GM18526 (cell line): ENCODE data around the gene ZFAND3.

ENCODE experiments used
- POLR2A ChIP-seq: IDR thresholded peaks from 3 replicates; pipeline ENCODE4 v1.6.1; 2011; ENCODE audit not compliant: insufficient read length; ENCODE audit errors: extremely low read depth

The ZFAND3 gene

DNA sequence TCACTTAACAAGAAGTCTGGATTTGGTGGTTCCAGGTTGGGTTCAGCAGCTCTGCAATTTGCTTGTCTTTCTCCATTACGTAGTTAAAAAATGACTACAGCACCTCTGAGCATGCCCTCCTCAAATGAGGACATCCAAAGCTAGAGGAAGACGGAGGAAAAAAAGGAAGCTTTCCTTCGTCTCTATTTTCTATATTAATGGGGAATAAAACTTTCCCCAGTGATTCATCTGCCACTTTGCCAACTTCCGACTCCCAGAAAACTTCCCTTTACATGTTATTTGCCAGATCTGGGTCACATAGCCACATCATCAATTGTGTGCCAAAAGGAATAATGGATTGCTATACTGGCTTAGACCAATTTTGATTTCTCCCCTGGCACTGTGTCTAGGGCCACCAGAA is 69.5 kb downstream of the ZFAND3 start:
- no peak for TF ChIP-seq POLR2A

DNA sequence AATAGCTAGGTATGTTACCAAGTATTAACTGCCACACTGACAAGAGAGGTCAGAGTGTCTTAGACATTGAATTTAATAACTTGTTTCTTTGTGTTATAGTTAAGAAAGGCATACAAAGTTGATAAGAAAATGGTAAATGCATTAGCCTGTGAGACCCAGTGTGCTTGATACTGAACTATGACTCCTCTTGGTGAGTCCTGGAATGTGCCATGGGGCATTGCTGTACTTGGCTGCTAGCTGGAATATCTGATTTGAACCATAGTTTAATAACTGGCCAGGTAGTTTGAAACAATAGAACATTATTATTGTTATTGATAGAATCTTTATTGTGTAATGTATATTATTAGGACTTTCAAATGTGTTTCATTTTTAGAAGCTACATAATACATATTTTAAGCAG is 70.0 kb downstream of the ZFAND3 start:
- TF ChIP-seq POLR2A, result no peak

DNA sequence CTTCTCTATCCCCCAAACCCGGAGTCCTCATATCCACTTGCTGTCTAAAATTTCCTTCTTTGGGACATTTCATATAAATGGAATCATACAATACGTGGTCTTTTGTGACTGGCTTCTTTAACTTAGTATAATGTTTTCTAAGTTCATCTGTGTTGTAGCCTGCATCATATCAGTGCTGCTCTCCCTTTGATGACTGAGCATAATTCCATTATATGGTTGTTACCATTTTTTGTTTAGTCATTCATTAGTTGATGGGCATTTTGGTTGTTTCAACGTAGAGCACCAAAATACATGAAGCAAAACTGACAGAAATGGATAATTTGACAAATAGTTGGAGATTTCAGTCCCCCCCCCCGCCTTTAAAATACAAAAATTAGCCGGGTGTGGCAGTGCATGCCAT is 71.5 kb downstream of the ZFAND3 start:
- TF ChIP-seq POLR2A, result no peak

GRCh38 chr6:37893257-37893656 is 73.7 kb downstream of the ZFAND3 start:
- no peak for TF ChIP-seq POLR2A

DNA sequence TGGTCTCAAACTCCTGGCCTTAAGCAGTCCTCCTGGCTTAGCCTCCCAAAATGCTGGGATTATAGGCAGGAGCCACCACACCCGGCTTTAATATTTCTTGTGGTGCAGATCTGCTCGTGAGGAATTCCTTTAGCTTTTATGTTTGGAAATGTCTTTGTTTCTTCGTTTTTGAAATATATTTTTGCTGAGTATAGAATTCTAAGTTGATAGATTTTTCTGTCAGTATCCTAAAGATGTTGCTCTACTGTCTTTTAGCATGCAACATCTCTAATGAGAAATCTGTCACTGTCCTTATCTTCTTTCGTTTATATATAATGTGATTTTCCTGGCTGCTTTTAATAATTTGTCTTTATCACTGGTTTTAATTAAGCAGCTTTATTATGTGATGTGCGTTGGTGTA is 75.1 kb downstream of the ZFAND3 start:
- TF ChIP-seq POLR2A, result no peak

DNA sequence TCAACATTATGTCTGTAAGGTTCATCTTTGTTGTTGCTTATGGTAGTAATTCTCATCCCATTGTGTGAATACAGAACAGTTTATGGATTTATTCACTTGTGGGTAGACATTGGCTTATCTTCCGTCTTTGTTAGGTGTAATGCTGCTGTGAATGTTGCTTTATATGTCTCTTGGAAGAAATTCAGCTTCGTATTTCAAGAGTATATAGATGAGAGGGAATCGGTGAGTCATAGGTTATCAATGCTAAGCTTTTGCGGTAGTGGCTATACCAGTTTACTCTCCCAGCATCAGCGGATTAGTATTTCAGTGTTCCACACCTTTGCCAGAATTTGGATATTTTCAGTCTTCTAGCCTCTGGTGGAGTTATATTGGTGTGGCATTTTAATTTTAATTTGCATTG is 77.8 kb downstream of the ZFAND3 start:
- no peak for TF ChIP-seq POLR2A

GRCh38 chr6:37897818-37898515 is 78.4 kb downstream of the ZFAND3 start:
- TF ChIP-seq POLR2A, result no peak

GRCh38 chr6:37903351-37904340 is 84.1 kb downstream of the ZFAND3 start:
- TF ChIP-seq POLR2A, result no peak

- TF ChIP-seq POLR2A, result no peak
Observed at GRCh38 chr6:37904590-37904989, 85.1 kb downstream of the ZFAND3 start.

GRCh38 chr6:37906121-37906520 is 86.6 kb downstream of the ZFAND3 start:
- no peak for TF ChIP-seq POLR2A

GRCh38 chr6:37910998-37911397 is 91.5 kb downstream of the ZFAND3 start:
- no peak for TF ChIP-seq POLR2A

DNA sequence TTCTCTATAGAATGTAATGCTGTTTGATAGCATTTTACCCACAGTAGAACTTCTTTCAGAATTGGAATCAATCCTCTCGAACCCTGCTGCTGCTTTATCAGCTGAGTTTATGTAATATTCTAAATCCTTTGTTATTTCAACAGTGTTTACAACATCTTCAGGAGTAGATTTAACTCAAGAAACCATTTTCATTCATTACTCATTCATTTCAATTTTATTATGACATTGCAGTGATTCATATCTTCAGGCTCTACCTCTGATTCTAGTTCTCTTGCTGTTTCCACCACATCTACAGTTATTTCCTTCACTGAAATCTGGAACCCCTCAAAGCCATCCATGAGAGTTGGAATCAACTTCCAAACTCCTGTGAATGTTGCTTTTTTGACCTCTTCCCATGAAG is 93.7 kb downstream of the ZFAND3 start:
- no peak for TF ChIP-seq POLR2A

GRCh38 chr6:37915463-37915862 is 95.9 kb downstream of the ZFAND3 start:
- TF ChIP-seq POLR2A, result no peak

- TF ChIP-seq POLR2A, result no peak
Observed at GRCh38 chr6:37916149-37916548, 96.6 kb downstream of the ZFAND3 start.

- TF ChIP-seq POLR2A, result no peak
Observed at GRCh38 chr6:37916675-37917074, 97.1 kb downstream of the ZFAND3 start.

GRCh38 chr6:37917566-37917965 is 98.0 kb downstream of the ZFAND3 start:
- no peak for TF ChIP-seq POLR2A
